D721Med (cell line): Measurements from ENCODE around the gene FAF1.

ENCODE experiments used
- DNase-seq: peaks from one replicate; pipeline ENCODE4 v3.0.0; 2011; ENCODE audit warnings: low spot score; ENCODE audit not compliant: insufficient read length
- FAIRE-seq: peaks from 2 replicates; lab custom pipeline; 2011; peaks lifted over from hg19 to GRCh38; lab: Jason Lieb, UNC
- TF ChIP-seq, protein P1 (sequence below): IDR thresholded peaks from 2 replicates; pipeline ENCODE4 v1.5.1; 2012; ENCODE audit warnings: mild to moderate bottlenecking, control low read depth; ENCODE audit not compliant: insufficient read depth; ENCODE audit errors: missing control alignments

FAF1 gene

DNA sequence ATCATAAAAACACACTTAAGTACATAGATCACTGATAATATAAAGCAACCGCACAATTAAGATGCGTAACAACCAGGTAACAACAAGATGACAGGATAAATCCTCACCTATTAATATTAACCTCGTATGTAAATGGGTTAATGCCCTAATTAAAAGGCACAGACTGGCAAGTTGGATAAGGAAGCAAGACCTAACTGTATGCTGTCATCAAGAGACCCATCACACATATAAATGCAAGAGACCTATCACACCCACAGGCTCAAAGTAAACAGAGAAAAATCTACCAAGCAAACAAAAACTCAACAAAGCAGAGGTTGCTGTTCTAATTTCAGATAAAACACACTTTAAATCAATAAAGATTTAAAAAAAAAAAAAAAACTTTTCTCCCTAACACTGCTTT is 151.8 kb downstream of the FAF1 start:
- TF ChIP-seq, protein P1, sequence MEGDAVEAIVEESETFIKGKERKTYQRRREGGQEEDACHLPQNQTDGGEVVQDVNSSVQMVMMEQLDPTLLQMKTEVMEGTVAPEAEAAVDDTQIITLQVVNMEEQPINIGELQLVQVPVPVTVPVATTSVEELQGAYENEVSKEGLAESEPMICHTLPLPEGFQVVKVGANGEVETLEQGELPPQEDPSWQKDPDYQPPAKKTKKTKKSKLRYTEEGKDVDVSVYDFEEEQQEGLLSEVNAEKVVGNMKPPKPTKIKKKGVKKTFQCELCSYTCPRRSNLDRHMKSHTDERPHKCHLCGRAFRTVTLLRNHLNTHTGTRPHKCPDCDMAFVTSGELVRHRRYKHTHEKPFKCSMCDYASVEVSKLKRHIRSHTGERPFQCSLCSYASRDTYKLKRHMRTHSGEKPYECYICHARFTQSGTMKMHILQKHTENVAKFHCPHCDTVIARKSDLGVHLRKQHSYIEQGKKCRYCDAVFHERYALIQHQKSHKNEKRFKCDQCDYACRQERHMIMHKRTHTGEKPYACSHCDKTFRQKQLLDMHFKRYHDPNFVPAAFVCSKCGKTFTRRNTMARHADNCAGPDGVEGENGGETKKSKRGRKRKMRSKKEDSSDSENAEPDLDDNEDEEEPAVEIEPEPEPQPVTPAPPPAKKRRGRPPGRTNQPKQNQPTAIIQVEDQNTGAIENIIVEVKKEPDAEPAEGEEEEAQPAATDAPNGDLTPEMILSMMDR: no peak
- DNase-seq: no peak
- no peak for FAIRE-seq

GRCh38 chr1:50796272-50796671 is 163.8 kb downstream of the FAF1 start:
- DNase-seq: no peak
- no peak for FAIRE-seq
- TF ChIP-seq, protein P1: no peak

GRCh38 chr1:50793521-50793920 is 166.5 kb downstream of the FAF1 start:
- TF ChIP-seq, protein P1: no peak
- FAIRE-seq (no peak), DNase-seq (no peak)

DNA sequence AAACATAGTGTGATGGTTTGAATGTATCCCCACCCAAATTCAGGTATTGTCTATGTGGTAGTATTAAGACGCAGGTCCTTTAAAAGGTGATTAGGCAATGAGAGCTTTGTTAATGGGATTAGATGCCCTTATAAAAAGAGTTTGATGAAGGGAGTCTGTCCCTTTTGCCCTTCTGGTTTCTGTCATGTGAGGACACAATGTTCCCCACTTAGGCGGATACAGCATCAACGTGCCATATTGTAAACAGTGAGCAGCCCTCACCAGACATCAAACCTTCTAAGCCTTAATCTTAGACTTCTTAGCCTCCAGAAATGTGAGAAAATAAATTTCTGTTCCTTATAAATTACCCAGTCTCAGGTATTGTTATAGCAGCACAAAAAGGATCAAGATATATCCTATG is 172.8 kb downstream of the FAF1 start:
- TF ChIP-seq, protein P1: no peak
- DNase-seq: no peak
- FAIRE-seq: peak; percentile 91

- FAIRE-seq (peak; percentile 48), DNase-seq (no peak)
Observed at GRCh38 chr1:50783286-50783685, 176.8 kb downstream of the FAF1 start.

GRCh38 chr1:50780797-50781196 is 179.3 kb downstream of the FAF1 start:
- TF ChIP-seq, protein P1: no peak
- no peak for FAIRE-seq
- no peak for DNase-seq

More at GRCh38 chr1:50783286-50783685, 176.8 kb downstream of the FAF1 start:
- TF ChIP-seq, protein P1: no peak

GRCh38 chr1:50779801-50780200 is 180.3 kb downstream of the FAF1 start:
- TF ChIP-seq, protein P1: no peak
- no peak for FAIRE-seq

More at GRCh38 chr1:50779801-50780200, 180.3 kb downstream of the FAF1 start:
- DNase-seq: no peak
